GM18951 (cell line): ENCODE measurements around the gene EHD1.
A peak's percentile ranks its signal among the peaks of the same experiment; 100 is the strongest.

Experiments used
- POLR2A ChIP-seq: IDR thresholded peaks from 4 replicates; pipeline ENCODE4 v1.6.1; 2011; ENCODE audit warnings: mild to moderate bottlenecking; ENCODE audit not compliant: insufficient read length, insufficient read depth; ENCODE audit errors: extremely low read depth
- in situ Hi-C: fragments of 300-500 bp; cut with MboI; formaldehyde crosslinking; loops from one replicate; pipeline ENCODE4 v1.12.0; 2022; ENCODE audit warnings: low sequenced_read_pairs, mixed read lengths, inconsistent platforms; ENCODE audit not compliant: unreplicated experiment

EHD1 gene

GRCh38 chr11:64916775-64917662 is 38.6 kb upstream of the EHD1 start, which contains the start of gene ATG2A:
Gene ATG2A, minus strand, starts transcription at chr11:64917209. Its CDS starts 74 bp downstream, at chr11:64917135.
- TF ChIP-seq POLR2A: peak; percentile 80
- in situ Hi-C loops: no loop called here

DNA sequence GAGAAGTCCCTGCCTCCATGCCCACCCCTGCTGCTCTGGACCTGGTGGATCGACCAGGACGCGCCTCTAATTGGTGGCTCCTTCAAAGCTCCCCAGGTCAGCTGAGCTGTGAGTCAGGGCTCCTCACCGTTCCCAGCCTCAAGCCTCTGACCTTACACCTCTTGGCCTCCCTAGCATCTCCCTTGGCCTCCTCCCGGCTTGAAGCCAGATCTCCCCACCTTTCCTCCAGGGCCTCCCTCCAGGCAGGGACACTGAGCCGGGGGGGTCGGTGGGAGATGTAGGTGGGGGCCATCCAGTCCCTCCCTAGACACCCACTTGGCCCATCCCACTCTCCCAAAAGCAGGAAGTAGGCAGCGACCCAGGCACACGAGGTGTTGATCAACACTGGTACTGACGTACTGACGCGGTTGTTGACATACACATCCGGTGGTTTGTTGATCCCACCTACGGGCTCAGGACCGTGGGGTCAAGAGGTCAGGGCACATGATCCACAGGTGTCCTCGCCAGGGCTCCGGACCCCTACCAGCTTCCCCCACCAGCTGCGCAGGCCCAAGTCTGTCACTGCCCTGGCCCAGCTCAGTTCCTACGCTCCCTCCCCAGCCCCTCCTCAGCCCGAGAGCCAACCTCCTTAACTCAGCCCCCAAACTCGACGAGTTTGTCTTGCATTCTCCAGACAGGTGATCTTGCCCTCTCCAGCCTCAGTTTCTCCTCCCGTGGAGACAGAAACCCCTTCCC is 37.8 kb upstream of the EHD1 start:
- in situ Hi-C loops: no loop called here

GRCh38 chr11:64915376-64915887 is 37.0 kb upstream of the EHD1 start:
- in situ Hi-C loops: no loop called here
- TF ChIP-seq POLR2A: no peak

More for the DNA sequence above, 37.8 kb upstream of the EHD1 start:
- TF ChIP-seq POLR2A: no peak

- in situ Hi-C loops: no loop called here
- no peak for TF ChIP-seq POLR2A
These were observed 35.7 kb upstream of the EHD1 start for GRCh38 chr11:64914123-64914522.

DNA sequence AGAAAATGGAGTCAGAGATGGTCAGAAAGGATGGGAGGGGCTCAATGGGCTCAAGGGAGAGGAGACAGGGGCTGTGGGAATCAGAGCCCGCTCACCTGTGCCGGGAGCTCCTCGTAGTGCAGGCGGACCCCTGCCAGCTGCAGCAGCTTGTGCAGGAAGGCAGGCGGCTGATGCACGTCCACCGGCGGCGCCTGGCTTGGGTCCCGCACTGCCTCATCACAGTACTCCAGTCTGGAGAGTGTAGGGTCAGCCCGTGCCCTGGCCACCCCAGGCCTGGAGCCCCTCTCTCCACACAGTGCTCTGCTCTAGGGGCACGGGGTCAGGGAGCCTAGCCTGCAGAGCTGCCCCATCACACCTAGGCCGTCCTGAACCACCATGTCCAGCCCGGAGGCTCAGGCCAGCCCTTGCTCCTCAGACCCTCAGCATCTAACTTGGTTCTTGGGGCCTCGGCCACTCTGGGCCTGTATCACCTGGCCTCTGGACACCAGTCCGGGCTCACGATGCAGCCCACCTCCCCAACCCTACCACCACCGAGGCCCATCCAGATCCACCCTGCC is 34.8 kb upstream of the EHD1 start:
- in situ Hi-C loops: no loop called here
- TF ChIP-seq POLR2A: no peak

DNA sequence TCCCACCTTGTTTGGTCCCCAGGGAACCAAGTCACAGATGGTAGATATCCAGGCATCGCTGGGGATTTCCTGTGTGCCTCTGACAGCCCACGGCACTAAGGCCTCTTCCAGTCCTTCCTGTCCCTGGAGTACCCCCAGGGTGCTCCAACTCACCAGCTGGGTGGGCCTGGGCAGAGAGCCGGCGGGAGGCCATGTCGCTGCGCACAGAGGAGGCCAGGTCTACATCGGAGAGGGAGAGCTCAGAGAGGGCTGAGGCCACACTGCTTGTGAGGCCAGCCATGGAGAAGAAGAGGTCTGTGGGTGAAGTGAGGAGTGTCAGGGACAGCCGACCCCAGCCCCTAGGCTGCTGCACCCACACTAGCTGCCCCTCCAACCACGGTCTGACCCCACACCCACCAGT is 33.3 kb upstream of the EHD1 start:
- no peak for TF ChIP-seq POLR2A
- in situ Hi-C loops: no loop called here

- in situ Hi-C loops: no loop called here
- TF ChIP-seq POLR2A: no peak
These were observed 32.7 kb upstream of the EHD1 start for GRCh38 chr11:64911142-64911541.

GRCh38 chr11:64910451-64911093 is 32.2 kb upstream of the EHD1 start:
- in situ Hi-C loops: no loop called here
- TF ChIP-seq POLR2A: no peak

- TF ChIP-seq POLR2A: no peak
- in situ Hi-C loops: no loop called here
These were observed 31.4 kb upstream of the EHD1 start for GRCh38 chr11:64909653-64910343.

- in situ Hi-C loops: no loop called here
- TF ChIP-seq POLR2A: no peak
These were observed 30.3 kb upstream of the EHD1 start for GRCh38 chr11:64908766-64909165.

GRCh38 chr11:64906314-64906635 is 27.9 kb upstream of the EHD1 start:
- no peak for TF ChIP-seq POLR2A
- in situ Hi-C loops: no loop called here

GRCh38 chr11:64905516-64906313 is 27.3 kb upstream of the EHD1 start:
- TF ChIP-seq POLR2A: no peak
- in situ Hi-C loops: no loop called here
